Measurements from ENCODE around the gene SLC2A6.

SLC2A6 gene

GRCh38 chr9:133476036-133476931 is 2.6 kb downstream of the SLC2A6 start:
- DNase-seq = no peak

DNA sequence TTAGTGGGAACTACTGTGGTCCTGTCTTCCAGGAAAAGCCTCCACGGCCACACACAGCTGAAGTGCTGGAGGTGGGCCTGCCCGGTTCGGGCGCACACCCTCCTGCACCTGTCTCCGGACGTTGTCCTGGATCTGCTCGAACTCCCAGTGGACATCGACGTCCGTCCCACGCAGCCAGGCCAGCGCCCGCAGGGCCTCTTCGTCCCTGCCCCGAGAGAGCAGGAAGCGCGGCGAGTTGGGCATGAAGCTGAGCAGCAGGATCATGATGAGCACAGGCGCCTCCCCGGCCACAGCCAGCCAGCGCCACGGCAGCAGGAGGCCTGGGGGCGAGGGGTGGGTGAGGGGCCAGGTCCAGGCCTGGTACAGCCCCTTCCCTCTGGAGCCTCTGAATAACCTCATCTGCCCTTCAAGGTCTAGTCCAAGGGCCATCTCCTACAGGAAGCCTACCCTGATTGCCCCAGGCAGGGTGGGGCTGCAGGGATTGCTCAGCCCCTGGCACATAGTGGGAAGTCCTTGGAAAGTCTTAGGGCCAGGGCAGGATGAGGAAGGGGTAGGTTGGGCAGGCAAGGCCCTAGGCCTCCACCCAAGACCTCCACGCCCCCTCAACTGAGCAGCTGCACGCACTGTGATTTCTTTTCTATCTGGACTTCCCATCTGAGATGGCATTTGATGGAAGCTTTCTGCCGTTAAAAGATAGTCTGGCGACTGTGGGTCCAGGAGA is 3.4 kb downstream of the SLC2A6 start:
- no peak for DNase-seq

DNA sequence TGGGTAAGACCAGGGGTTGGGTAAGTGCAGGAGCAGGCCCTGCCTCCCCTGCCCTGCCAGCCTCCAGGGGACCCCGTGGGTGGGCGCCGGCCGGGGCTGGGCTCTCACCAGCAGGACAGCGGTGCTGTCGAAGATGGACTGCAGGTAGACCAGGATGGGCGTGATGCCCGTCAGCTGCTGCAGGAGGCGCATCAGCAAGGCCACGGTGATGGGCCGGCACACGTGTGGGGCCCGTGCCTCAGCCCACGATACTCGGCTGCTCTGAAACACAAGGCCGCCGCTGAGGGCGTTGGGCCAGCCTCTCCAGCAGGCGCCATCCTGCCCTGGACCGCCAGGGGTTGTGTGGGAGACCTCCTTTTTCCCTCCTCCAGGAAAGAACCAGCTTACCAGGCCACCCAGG is 4.0 kb downstream of the SLC2A6 start:
- DNase-seq = no peak

- DNase-seq = no peak
Measured at GRCh38 chr9:133474215-133474614, 4.7 kb downstream of the SLC2A6 start.

DNA sequence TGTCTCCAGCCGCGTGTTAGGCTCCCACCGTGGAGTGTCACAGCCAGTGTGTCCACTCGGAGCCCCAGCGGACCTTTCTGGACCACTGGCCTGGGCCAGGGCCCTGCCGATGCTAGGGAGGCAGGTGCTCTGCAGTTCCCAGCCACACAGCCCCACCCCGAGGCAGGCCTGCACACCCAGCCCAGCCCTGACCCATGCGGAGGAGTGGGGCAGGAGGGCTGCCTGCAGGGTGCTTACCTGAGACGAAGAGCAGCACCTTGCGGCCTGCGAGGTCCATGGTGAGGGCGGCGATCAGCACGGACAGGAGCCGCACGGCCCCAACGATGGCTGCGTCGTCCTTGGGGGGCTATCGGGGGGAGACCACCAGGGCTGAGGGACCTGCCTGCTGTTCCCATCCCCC is 5.2 kb downstream of the SLC2A6 start:
- no peak for DNase-seq

GRCh38 chr9:133472753-133473378 is 6.0 kb downstream of the SLC2A6 start:
- DNase-seq = no peak

DNA sequence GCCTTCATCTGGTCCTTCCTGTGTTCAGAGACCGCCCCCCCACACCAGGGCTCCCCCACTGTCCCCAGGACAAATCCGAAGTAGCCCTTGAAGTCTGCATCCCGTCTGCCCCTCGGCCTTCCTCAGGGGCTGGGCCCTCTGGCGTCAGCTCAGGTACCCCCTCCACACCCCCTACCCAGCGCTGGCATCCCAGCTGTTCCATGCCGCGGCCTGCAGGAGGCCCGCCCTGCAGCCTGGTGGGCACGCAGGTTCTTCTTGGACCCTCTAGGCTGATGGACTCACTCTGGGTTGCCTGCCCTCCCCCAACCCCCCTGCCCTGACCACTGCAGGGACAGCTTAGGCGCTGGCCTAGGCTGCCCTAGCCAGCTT is 6.6 kb downstream of the SLC2A6 start:
- no peak for DNase-seq

DNA sequence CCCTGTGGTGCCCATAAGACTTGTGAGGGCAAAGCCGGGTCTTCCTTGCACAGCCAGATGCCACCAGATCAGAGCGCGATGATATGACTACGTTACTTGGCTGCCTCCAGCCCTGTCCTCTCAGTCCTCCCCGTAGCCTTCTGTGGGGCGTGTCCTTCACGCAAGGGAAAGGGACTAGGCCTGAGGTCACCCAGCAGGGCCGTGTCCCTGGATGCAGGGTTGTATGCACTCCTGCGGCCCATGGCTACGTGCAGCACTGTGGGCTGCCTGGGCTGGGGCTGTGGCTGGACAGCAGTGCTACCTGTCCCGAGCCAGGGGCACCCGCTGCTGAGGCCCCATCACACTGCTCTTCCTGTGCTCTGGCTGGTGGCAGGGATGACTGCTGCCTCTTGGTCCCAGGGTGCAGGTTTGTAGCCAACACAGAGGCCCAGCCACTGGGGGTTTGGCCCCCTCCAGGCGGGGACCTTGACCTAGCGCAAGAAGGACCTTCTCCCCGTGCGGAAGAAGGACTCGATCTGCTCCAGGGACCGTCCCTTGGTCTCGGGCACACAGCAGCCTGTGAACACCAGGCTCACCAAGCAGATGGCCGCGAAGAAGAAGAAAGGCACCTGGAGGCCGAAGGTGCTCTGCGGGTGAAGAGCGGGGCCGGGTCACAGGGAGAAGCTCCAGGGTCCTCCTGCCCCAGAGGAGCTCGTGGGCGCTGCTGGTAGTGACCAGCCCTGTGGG is 7.2 kb downstream of the SLC2A6 start:
- DNase-seq = peak; percentile 38

DNA sequence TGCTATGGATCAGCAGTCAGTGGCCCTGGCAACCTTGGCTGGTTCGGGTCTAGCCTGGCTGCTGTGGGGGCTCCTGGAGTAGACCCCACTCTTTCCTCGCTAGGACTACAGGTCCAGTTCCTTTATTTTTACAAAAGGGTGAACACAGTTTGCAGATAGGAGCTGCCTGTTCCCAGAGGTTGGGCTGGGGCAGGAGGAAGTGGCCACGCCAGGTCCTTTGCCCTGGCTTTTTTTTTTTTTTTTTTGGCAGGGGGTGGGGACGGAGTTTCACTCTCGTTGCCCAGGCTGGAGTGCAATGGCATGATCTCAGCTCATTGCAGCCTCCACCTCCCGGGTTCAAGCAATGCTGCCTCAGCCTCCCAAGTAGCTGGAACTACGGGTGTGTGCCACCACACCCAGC is 7.9 kb downstream of the SLC2A6 start:
- no peak for DNase-seq

GRCh38 chr9:133470427-133470924 is 8.4 kb downstream of the SLC2A6 start:
- DNase-seq = no peak

DNA sequence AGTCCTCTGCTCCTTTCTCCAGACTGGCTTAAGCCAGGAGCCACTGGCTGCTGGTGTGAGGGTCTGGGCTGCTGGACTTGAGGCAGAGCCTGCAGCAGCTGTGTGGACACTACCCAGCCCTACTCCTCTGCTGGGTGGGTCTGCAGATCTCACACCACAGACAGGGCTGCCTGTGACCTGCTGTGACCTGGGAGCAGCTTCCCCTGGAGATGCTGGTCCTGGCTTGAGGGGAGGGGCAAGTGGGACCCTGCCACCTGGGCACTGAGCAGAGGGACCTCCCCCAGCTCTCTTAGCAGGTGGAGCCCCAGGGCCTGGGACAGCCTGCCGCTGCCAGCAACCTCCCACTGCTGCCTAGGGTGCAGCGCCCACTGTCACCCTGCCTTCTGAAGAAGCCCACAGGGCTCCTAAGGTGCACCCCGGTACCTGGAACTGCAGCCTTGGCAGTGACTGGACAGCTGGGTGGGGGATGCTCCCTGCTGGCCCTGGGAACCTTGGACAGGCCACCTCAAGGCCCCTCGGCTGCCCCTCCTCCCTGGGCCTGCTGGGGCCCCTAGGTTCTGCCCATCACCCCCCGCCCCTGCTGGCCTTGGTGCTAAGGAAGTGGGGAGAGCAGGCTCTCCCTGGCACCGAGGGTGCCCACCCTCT is 10.0 kb downstream of the SLC2A6 start:
- DNase-seq = no peak

GRCh38 chr9:133468374-133468773 is 10.5 kb downstream of the SLC2A6 start:
- DNase-seq = no peak

- no peak for DNase-seq
Measured at GRCh38 chr9:133467101-133467500, 11.8 kb downstream of the SLC2A6 start.

DNA sequence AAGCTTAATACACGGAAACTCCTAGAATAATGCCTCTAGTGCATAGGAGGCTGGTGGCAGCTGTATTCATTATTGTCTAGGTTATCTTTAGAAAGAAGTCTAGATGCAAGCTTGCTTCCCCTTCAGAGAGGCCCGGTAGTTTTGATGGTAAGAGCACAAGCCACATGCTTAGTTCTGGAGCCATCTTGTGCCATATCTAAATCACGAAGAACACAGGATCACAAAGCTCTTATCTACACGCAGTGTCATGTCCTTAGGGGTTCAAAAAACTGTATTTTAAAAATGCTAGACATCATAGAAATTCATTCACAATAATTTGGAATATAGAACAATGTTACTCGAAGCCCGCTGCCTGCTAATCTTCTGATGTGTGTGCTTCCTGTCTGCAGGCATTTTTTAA is 12.9 kb downstream of the SLC2A6 start:
- DNase-seq = no peak

DNA sequence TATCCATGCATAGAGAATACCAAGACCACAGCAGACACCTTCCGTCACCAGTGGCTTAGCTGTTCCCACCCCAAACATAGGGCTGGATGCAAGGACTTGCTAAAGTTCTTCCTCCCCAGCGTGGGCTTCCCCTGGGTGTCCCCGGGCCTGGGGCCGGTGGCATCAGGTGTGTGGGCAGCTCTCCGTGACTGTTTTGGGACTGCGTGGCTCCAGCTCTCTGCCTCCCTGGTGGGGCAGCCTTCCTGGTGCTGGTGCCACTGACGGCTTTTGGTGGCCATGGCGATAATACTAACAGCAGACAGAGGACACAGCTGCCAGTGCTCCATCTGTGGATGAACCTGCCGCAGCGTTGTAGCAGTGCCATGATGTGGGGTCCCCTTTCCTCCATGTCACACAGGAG is 14.3 kb downstream of the SLC2A6 start:
- no peak for DNase-seq

- no peak for DNase-seq
Measured at GRCh38 chr9:133463864-133464615, 14.9 kb downstream of the SLC2A6 start.

DNA sequence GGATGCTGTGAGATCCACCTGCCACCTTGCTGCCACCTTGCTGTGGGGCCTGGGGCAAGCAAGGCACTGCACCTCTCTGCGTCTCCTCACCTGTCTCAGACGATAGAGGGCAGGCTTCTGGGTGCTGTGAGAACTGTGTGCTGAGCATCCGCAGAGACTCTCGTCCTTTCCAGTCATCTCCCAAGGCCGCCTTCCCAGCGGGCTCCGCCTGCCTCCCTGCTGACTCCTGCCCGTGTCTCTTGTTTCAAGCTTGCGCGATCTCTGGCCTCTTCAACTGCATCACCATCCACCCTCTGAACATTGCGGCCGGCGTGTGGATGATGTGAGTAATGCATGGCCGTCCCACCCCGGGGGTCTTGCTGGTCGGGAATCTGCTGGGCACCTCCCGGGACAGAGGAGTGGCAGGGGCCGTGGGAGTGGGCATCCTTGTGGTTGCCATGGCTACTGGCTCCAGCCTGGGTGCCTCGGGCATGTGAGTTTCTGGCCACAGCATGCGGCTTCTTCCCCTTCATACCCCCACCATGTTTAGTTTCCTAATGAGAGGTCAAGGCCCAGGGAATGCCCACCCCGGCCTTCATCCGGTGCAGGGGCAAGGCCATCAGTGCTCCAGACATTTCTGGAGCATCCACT is 15.6 kb downstream of the SLC2A6 start:
- DNase-seq = peak; percentile 50

DNA sequence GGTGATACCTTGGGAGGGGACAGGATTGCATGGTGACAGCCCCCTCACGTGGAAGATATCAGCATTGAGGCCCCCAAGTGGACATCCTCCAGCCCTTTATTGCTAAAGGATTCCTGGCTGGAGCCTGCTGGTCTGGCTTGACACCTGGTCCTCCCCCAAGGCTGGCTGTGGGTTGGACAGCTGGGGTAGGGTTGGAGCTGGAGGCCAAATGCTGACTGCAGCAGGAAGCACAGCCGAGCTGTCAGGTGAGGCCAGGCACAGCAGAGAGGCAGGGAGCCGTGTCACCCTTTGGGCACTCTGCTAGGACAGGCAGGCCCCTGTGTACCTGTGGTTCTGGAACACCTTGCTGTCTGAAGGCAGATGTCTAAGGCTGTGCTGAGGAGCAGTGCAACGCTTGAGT is 16.9 kb downstream of the SLC2A6 start:
- DNase-seq = peak; percentile 43

GRCh38 chr9:133460405-133461175 is 18.3 kb downstream of the SLC2A6 start:
- DNase-seq = peak; percentile 96
